Stimulated activated CD8-positive, alpha-beta memory T cell treated with anti-CD3 and anti-CD28 coated beads, Interleukin-4, amount 100 ng/mL, for 4 hours (primary cell): ENCODE measurements around the gene PROX2.

ENCODE experiments used
- DNase-seq, 2 donors: peaks; one replicate each; pipeline ENCODE4 v3.0.0-alpha.2; 2020; ENCODE audit warnings: low read depth in 2 of 2, low spot score in 1 of 2

The PROX2 gene

GRCh38 chr14:74846168-74846567 lies 29.8 kb downstream of the PROX2 start:
- DNase-seq: no peak

- no peak for DNase-seq
These were observed 32.3 kb downstream of the PROX2 start for GRCh38 chr14:74843653-74844052.

GRCh38 chr14:74841230-74842207 lies 34.4 kb downstream of the PROX2 start:
- DNase-seq: no peak

GRCh38 chr14:74840603-74841030 lies 35.3 kb downstream of the PROX2 start:
- DNase-seq: no peak

GRCh38 chr14:74838166-74838565 lies 37.8 kb downstream of the PROX2 start:
- no peak for DNase-seq

- DNase-seq: no peak
These were observed 39.5 kb downstream of the PROX2 start for GRCh38 chr14:74836251-74836960.

- no peak for DNase-seq
These were observed 40.2 kb downstream of the PROX2 start for GRCh38 chr14:74835645-74836250.

- no peak for DNase-seq
These were observed 41.1 kb downstream of the PROX2 start for GRCh38 chr14:74834692-74835392.

- DNase-seq: no peak
These were observed 43.1 kb downstream of the PROX2 start for GRCh38 chr14:74832849-74833248.

GRCh38 chr14:74829251-74829650 lies 46.7 kb downstream of the PROX2 start:
- DNase-seq: no peak

GRCh38 chr14:74826574-74826973 lies 49.4 kb downstream of the PROX2 start:
- DNase-seq: no peak
